Activated CD4-positive, alpha-beta memory T cell treated with anti-CD3 and anti-CD28 coated beads for 36 hours (primary cell): ENCODE data around the gene BRPF1. TPM values are rescaled to one million over a fixed set of nuclear protein-coding genes. Genes with fewer than 3 reads are reported as not detected.

Source experiments
- CTCF ChIA-PET: fragments of 350-600 bp; sonication (Branson Sonifier 250); formaldehyde crosslinking; loops from one replicate; lab custom pipeline; 2021; ENCODE audit warnings: antibody characterized with exemption, inconsistent platforms; lab: Charles Lee
- POLR2A ChIA-PET: fragments of 350-600 bp; sonication (Branson Sonifier 250); formaldehyde crosslinking; loops from one replicate; lab custom pipeline; 2021; ENCODE audit warnings: antibody characterized with exemption; lab: Charles Lee
- DNase-seq: peaks from one replicate; pipeline ENCODE4 v3.0.0-alpha.2; 2020
- H3K27ac Mint-ChIP-seq: one replicate; pipeline ENCODE4 v1.8.0; 2021; ENCODE audit warnings: mixed read lengths
- H3K27me3 Mint-ChIP-seq: one replicate; pipeline ENCODE4 v1.8.0; 2021; ENCODE audit warnings: mixed read lengths
- H3K36me3 Mint-ChIP-seq: one replicate; pipeline ENCODE4 v1.8.0; 2021; ENCODE audit warnings: mixed read lengths
- H3K4me1 Mint-ChIP-seq: one replicate; pipeline ENCODE4 v1.8.0; 2021; ENCODE audit warnings: low read depth, mixed read lengths
- H3K4me3 Mint-ChIP-seq: one replicate; pipeline ENCODE4 v1.8.0; 2021; ENCODE audit warnings: mild to moderate bottlenecking, mixed read lengths
- H3K9me3 Mint-ChIP-seq: one replicate; pipeline ENCODE4 v1.8.0; 2021; ENCODE audit warnings: mixed read lengths
- intact Hi-C: fragments of 100-400 bp; cut with micrococcal nuclease; formaldehyde crosslinking; loops from one replicate; pipeline ENCODE4 v1.15.1; 2023
- total RNA-seq, 2 experiments: library from RNA; stranded (reverse); gene quantifications; one replicate each; pipeline ENCODE4 v1.2.3, GENCODE V29; 2021

The BRPF1 gene
- total RNA-seq, 2 experiments from 2014 or later = 25.0 to 27.3 TPM

DNA sequence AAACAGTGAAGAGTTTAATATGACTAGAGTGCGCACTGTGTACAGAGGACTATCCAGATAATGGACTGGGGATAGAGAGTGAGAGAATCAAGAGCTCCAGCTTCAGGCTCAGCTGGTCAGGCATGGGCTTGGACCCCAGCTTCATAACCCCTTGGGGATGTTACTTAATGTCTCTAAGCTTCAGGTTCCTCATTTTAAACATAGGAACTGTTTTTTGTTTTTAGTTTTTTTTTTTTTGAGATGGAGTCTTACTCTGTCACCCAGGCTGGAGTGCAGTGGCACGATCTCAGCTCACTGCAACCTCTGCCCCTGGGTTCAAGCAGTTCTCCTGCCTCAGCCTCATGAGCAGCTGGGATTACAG is 9.9 kb upstream of the BRPF1 start:
- ChIA-PET POLR2A (interaction anchor here (0.6 kb wide), 1 partner anchor 739 kb away, joined by 4 read pairs; no protein-coding TSS in a partner anchor), CTCF (no interaction called here)

DNA sequence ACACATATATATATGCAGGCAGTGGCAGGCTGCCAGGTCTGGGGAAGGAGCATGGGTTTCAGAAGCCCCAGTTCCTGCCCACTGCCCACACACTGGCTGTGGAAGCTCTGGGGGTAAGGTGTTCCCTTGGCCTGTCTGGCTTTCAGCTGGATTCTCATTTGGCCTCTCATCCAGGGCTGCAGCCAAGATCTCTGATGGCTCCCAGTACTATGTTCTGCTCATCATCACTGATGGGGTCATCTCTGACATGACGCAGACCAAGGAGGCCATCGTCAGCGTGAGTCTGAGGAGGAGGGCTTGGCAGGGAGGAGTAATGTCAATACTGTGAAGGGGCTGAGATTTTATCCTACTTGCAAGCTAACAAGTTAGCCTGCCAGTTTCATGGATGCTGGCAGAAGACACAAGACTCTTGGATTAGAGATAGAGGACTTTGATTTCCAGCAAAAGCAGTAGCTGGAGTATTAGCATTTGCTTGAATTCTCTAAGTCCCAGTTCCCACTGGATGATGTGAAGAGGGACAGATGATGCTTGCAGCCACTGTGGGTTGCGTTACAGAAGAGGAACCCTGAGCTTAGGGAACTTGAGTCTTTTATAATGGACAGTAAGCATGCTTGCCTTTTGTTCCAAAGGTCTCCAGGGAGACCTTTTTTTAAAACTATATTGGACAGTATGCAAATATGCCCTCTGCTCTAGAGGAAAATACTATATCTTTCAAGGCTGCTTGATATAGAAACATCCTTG is 5.6 kb upstream of the BRPF1 start:
- POLR2A ChIA-PET = no interaction called here
- no peak for DNase-seq
- CTCF ChIA-PET = interaction anchor here (1.0 to 3.2 kb wide), 4 partner anchors 10 to 226 kb away, joined by 4 to 13 read pairs (median 7); no protein-coding TSS in a partner anchor
- Mint-ChIP-seq H3K36me3 (no peaks in the 10 kb centered on the region), H3K4me3 (no peak overlapping the region), H3K4me1 (peaks cover 35% of the 10 kb centered on the region), H3K27ac (no peak overlapping the region), H3K9me3 (no peaks in the 10 kb centered on the region), H3K27me3 (no peaks in the 10 kb centered on the region)
- intact Hi-C loops = loop anchor here (2.0 kb wide), 1 partner anchor 223 kb away; no protein-coding TSS in a partner anchor

More for the DNA sequence above, 9.9 kb upstream of the BRPF1 start:
- intact Hi-C loops = no loop called here
- Mint-ChIP-seq H3K4me3 (no peak overlapping the region), H3K27ac (no peak overlapping the region), H3K4me1 (peaks cover 6% of the 10 kb centered on the region), H3K36me3 (no peaks in the 10 kb centered on the region), H3K9me3 (no peaks in the 10 kb centered on the region), H3K27me3 (no peaks in the 10 kb centered on the region)
- no peak for DNase-seq

DNA sequence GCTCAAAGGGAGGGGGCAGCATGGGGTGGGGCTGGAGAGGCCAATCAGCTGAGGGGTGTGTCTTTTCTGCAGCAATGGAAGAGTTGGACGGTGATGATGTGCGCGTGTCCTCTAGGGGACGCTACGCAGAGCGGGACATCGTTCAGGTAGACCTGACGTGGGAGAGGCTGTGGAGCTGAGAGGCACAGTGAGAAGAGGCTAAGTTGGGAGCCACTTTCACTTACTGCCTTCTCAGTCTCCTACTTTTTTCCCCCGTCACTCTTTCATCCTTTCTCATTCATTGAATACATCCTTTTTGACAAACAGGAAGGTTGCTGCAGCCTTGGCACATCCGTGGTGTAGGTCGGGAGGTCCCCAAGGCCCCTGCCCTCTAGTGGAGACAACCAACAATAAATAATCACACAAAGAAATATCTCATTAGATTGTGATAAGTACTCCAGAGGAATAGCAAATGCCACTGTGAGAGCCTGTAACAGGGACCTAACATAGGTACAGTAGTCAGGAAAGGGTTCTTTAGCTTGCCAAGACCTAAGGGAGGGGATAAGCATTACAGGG is 4.4 kb upstream of the BRPF1 start:
- peaks cover 36% of the 10 kb centered on the region for H3K4me1 Mint-ChIP-seq
- peak overlapping the region; percentile 72 for H3K27ac Mint-ChIP-seq
- intact Hi-C loops = loop anchor here (1.0 to 2.0 kb wide), 2 partner anchors 23 to 224 kb away; no protein-coding TSS in a partner anchor
- DNase-seq = peak; percentile 79
- CTCF ChIA-PET = interaction anchor here (0.7 to 3.2 kb wide), 33 partner anchors 9 to 380 kb away, joined by 3 to 13 read pairs (median 4); partner anchors contain the start of genes ARPC4, CRELD1, MTMR14 and OGG1
- no peaks in the 10 kb centered on the region for H3K9me3 Mint-ChIP-seq
- POLR2A ChIA-PET = no interaction called here
- peaks cover 1% of the 10 kb centered on the region for H3K36me3 Mint-ChIP-seq
- no peaks in the 10 kb centered on the region for H3K27me3 Mint-ChIP-seq
- H3K4me3 Mint-ChIP-seq = peak overlapping the region; percentile 48

DNA sequence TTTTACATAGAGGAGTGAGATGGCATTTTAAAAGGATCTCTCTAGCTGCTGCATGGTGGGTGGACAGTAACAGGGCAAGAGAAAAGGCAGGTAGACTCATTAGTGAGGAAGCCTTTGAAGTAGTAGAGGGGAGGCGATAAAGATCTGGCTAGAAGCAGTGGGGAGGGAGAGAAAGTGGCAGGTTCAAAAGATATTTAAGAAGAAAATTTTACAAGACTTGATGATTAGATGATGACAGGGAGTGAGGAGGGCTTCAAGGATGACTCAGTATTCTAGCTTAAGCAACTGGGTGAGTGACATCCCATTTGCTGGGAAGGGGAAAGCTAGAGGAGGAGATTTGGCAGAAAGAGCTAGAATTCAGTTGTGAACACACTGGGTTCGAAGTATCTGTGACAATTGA is 3.8 kb upstream of the BRPF1 start:
- Mint-ChIP-seq H3K9me3 (no peaks in the 10 kb centered on the region), H3K36me3 (peaks cover 2% of the 10 kb centered on the region), H3K27ac (peak overlapping the region; percentile 72), H3K4me1 (peaks cover 40% of the 10 kb centered on the region), H3K4me3 (no peak overlapping the region), H3K27me3 (no peaks in the 10 kb centered on the region)
- ChIA-PET POLR2A (no interaction called here), CTCF (interaction anchor here (0.7 to 3.2 kb wide), 23 partner anchors 9 to 374 kb away, joined by 3 to 13 read pairs (median 6); partner anchors contain the start of genes ARPC4, CRELD1, MTMR14 and OGG1)
- intact Hi-C loops = loop anchor here (1.0 to 2.0 kb wide), 2 partner anchors 23 to 225 kb away; no protein-coding TSS in a partner anchor
- no peak for DNase-seq

DNA sequence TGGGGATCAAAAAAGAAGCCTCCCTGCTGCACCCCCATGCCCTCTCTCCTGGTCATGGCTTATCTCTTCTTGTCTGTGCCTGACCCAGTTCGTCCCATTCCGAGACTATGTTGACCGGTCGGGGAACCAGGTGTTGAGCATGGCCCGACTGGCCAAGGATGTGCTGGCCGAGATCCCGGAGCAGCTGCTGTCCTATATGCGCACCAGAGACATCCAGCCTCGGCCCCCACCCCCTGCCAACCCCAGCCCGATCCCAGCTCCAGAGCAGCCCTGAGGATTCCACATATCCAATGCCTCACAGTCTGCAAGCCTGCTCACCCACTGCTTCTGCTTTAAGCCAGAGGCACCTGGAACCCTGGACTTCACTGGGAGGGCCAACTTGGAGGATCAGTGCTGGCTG is 2.1 kb upstream of the BRPF1 start:
- POLR2A ChIA-PET = no interaction called here
- no peaks in the 10 kb centered on the region for H3K27me3 Mint-ChIP-seq
- CTCF ChIA-PET = no interaction called here
- H3K4me3 Mint-ChIP-seq = no peak overlapping the region
- no peaks in the 10 kb centered on the region for H3K9me3 Mint-ChIP-seq
- no peak for DNase-seq
- peaks cover 6% of the 10 kb centered on the region for H3K36me3 Mint-ChIP-seq
- intact Hi-C loops = no loop called here
- H3K4me1 Mint-ChIP-seq = peaks cover 57% of the 10 kb centered on the region
- H3K27ac Mint-ChIP-seq = no peak overlapping the region

DNA sequence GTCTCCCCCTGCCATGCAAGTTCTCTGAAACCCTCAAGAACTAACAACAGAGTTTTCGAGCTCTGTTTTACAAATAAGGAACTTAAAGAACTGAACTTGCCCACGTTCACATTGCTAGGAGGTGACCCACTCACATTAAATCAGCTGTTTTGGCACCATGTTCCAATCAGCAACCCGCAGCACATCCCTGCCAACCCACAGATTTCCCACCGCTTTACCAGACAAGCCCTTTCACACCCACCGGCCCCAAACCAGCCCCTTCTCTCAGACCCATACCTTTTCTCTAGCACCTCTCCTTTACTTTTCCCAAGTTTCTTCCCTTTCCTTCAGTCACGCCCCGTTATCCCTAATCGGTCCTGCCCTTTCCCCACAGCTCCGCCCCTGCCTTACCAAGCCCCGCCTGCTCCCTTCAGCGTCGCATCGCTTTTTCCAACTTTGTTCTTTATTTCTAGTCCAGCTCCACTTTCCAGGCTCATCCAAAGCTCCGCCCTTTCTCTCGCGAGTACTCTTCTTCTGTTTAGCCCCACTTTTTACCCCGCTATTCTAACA is 804 bp upstream of the BRPF1 start:
- H3K36me3 Mint-ChIP-seq = peaks cover 15% of the 10 kb centered on the region
- intact Hi-C loops = loop anchor here (1.0 to 10.0 kb wide), 9 partner anchors 20 to 767 kb away; partner anchors contain the start of genes CRELD1, MTMR14, RAD18 and TADA3
- peak overlapping the region; percentile 96 for H3K27ac Mint-ChIP-seq
- H3K4me1 Mint-ChIP-seq = peaks cover 68% of the 10 kb centered on the region
- POLR2A ChIA-PET = interaction anchor here (1.0 to 2.7 kb wide), 7 partner anchors 12 to 334 kb away, joined by 3 to 10 read pairs (median 3); partner anchors contain the start of genes ARPC4, CRELD1 and TADA3
- no peaks in the 10 kb centered on the region for H3K9me3 Mint-ChIP-seq
- H3K4me3 Mint-ChIP-seq = peak overlapping the region; percentile 88
- CTCF ChIA-PET = interaction anchor here (1.3 to 1.9 kb wide), 3 partner anchors 19 to 62 kb away, joined by 4 to 7 read pairs (median 5); partner anchors contain the start of genes ARPC4, CAMK1, OGG1 and TADA3
- no peak for DNase-seq
- H3K27me3 Mint-ChIP-seq = no peaks in the 10 kb centered on the region

DNA sequence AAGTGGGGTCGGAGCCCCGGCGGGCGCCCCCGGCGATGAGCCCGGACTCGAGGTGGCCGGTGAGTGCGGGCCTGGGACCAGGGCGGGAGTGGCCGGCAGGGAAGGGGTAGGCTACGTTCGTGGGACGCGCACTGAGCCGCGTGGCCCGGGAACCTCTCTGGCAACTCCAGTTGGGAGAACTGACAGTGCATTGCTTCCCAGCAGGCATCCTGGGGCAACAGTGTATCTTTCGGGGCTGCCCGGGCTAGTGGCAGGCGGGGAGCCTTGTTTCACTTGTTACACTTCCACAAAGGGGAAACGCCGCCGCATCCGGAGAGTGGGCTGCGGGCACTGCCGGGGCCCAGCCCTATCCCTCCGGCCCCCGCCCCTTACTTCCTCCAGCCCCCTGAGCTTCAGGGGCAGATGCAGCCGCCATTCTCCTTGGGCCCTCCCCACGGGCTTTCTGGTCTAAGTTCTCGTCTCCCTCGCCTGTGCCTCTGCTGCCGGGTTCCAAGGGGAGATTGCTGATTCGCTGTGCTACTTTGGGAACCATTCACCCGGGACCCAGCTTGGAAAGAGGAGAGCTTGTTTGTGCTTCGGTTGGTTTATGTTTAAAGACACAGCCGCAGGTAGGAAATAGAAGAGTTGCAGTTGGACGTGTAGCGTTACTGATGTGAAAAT is 675 bp downstream of the BRPF1 start:
- H3K9me3 Mint-ChIP-seq = no peaks in the 10 kb centered on the region
- intact Hi-C loops = loop anchor here (5.0 to 10.0 kb wide), 2 partner anchors 200 to 513 kb away; partner anchors contain the start of genes CRELD1 and TATDN2
- peaks cover 22% of the 10 kb centered on the region for H3K36me3 Mint-ChIP-seq
- peak overlapping the region; percentile 88 for H3K4me3 Mint-ChIP-seq
- peak; percentile 67 for DNase-seq
- no peaks in the 10 kb centered on the region for H3K27me3 Mint-ChIP-seq
- H3K4me1 Mint-ChIP-seq = peaks cover 72% of the 10 kb centered on the region
- H3K27ac Mint-ChIP-seq = peak overlapping the region; percentile 83
- CTCF ChIA-PET = interaction anchor here (1.0 to 1.9 kb wide), 7 partner anchors 11 to 228 kb away, joined by 3 to 8 read pairs (median 4); partner anchors contain the start of genes ARPC4, CAMK1, OGG1 and TADA3
- POLR2A ChIA-PET = interaction anchor here (0.8 to 2.7 kb wide), 15 partner anchors 10 to 336 kb away, joined by 3 to 10 read pairs (median 3); partner anchors contain the start of genes ARPC4, CRELD1, OGG1 and TADA3

DNA sequence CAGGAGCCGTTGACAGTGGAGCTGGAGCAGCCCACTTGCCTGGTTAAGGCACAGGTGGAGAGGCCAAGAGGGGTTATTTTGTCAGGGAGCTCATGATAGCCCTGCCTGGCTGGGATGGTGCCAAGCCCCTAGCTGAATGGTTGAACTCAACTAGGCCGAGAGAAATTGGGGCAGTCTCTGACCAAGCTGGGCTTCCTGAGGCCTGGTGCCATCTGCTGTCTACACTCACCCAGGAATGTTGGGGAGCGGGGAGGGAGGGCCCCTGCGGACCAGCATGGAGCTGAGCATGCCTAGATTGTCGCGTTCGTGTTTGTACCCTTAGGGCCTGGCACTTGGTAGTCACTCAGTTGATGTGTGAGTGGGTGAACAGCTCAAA is 1.2 kb downstream of the BRPF1 start:
- Mint-ChIP-seq H3K27me3 (no peaks in the 10 kb centered on the region), H3K4me1 (peaks cover 68% of the 10 kb centered on the region), H3K9me3 (no peaks in the 10 kb centered on the region), H3K36me3 (peaks cover 22% of the 10 kb centered on the region), H3K4me3 (peak overlapping the region; percentile 88), H3K27ac (peak overlapping the region; percentile 83)
- intact Hi-C loops = loop anchor here (5.0 to 10.0 kb wide), 2 partner anchors 200 to 512 kb away; partner anchors contain the start of genes CRELD1 and TATDN2
- ChIA-PET CTCF (interaction anchor here (0.7 to 1.5 kb wide), 5 partner anchors 11 to 229 kb away, joined by 3 to 8 read pairs (median 3); partner anchors contain the start of gene OGG1), POLR2A (interaction anchor here (1.1 to 2.7 kb wide), 10 partner anchors 11 to 336 kb away, joined by 3 to 10 read pairs (median 3); partner anchors contain the start of genes ARPC4, OGG1 and TADA3)
- DNase-seq = no peak

DNA sequence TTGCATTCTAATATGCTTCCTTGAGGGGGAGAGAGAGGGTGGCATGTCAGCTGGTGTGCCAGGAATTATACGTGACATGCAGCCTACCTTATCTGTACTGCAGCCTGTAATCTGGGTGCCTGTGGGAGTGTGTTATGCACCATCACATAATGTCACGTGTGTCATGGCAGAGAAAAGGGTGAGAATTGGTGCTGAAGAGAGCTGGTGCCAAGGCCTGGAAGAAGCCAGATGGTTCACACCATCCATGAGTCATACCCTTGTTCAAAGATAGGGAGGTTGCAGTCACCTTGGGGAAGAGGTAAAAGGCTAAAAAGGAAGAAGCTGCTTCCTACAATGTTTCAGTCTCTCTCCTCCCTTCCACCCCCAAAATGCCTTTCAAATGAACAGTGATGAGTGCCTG is 5.3 kb downstream of the BRPF1 start:
- Mint-ChIP-seq H3K27me3 (no peaks in the 10 kb centered on the region), H3K9me3 (no peaks in the 10 kb centered on the region), H3K27ac (peak overlapping the region; percentile 49), H3K4me3 (no peak overlapping the region), H3K36me3 (peaks cover 50% of the 10 kb centered on the region), H3K4me1 (peaks cover 49% of the 10 kb centered on the region)
- DNase-seq = peak; percentile 20
- CTCF ChIA-PET = interaction anchor here (0.7 to 1.2 kb wide), 5 partner anchors 9 to 235 kb away, joined by 3 to 9 read pairs (median 4); partner anchors contain the start of gene OGG1
- POLR2A ChIA-PET = no interaction called here
- intact Hi-C loops = loop anchor here (10.0 kb wide), 1 partner anchor 508 kb away; the partner anchor contains the start of gene TATDN2

DNA sequence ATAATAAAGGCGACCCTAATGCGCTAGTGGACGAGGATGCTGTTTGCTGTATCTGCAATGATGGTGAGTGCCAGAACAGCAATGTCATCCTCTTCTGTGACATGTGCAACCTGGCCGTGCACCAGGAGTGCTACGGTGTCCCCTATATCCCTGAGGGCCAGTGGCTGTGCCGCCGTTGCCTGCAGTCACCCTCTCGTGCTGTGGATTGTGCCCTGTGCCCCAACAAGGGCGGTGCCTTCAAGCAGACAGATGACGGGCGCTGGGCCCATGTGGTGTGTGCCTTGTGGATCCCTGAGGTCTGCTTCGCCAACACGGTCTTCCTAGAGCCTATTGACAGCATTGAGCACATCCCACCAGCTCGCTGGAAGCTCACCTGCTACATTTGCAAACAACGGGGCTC is 7.6 kb downstream of the BRPF1 start:
- Mint-ChIP-seq H3K27ac (no peak overlapping the region), H3K9me3 (no peaks in the 10 kb centered on the region), H3K27me3 (no peaks in the 10 kb centered on the region), H3K36me3 (peaks cover 59% of the 10 kb centered on the region), H3K4me3 (no peak overlapping the region), H3K4me1 (peaks cover 30% of the 10 kb centered on the region)
- DNase-seq = no peak
- intact Hi-C loops = loop anchor here (10.0 kb wide), 1 partner anchor 506 kb away; the partner anchor contains the start of gene TATDN2
- CTCF ChIA-PET = interaction anchor here (1.6 kb wide), 1 partner anchor 12 kb away, joined by 7 read pairs; no protein-coding TSS in a partner anchor
- POLR2A ChIA-PET = interaction anchor here (0.8 kb wide), 1 partner anchor 581 kb away, joined by 3 read pairs; the partner anchor contains the start of gene SEC13
